Measurements from ENCODE around the gene TNFRSF21.

DNA sequence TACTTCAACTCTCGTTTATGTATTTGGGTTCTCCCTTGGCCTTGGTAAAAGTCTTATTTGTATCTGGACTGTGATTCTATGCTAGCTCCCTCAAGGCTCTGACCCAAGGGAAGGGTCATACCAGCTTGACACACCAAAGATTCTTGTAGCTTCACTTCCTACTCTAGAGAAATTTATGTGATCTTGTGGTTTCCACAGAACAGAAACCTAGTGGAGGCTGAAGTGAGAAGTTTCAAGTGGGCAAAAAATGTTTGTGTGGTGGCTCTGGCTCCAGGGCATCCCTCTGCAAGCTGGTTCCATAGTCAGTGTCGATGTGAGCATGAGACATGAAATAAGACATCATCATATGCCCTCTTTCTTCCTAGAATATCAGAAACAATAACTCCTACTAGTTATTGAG, 48.1 kb upstream of the TNFRSF21 start:
- TF ChIP-seq POLR2A (IDR thresholded peaks at IDR 0.05; ENCODE audit: low read depth, low read length) (no peak), TAF1 (IDR thresholded peaks at IDR 0.05; ENCODE audit: borderline replicate concordance, low read depth, low read length) (no peak), POLR2AphosphoS5 (IDR thresholded peaks at IDR 0.05; ENCODE audit: low read depth, low read length) (no peak)

Measured in GM12892 (cell line).